ENCODE results near the gene ARF5.

DNA sequence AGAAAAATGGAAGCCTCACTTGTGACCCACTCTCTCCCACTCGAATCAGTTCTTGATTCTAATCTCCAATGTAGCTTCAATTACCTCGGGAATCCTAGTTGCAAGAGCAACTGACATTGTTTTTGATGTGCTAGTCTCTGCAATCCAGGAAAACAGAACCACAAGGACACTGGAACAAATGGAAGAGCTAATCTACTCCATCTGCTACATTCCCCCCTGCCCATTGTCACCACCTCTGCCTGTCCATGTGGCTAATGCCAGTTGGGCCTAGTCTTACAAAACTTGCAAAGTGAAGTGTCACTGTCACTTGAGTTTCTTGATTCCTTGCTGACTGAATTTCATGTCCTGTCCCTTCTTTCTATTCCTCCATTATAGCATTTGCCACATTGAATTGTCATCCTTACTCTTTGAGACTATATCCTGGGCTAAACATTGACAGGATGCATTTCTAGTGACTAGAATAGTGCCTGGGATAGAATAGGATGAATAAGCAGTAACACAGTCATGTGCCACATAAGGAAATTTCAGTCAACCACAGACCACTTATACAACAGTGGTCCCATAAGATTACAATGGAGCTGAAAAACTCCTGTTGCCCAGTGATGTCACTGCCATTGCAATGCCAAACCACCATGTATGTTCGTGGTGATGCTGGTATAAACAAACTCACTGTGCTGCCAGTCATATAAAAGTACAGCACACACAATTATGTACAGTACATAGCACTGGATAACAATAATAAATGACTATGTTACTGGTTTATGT lies 16.3 kb upstream of the ARF5 start:
- TF ChIP-seq, protein P1, sequence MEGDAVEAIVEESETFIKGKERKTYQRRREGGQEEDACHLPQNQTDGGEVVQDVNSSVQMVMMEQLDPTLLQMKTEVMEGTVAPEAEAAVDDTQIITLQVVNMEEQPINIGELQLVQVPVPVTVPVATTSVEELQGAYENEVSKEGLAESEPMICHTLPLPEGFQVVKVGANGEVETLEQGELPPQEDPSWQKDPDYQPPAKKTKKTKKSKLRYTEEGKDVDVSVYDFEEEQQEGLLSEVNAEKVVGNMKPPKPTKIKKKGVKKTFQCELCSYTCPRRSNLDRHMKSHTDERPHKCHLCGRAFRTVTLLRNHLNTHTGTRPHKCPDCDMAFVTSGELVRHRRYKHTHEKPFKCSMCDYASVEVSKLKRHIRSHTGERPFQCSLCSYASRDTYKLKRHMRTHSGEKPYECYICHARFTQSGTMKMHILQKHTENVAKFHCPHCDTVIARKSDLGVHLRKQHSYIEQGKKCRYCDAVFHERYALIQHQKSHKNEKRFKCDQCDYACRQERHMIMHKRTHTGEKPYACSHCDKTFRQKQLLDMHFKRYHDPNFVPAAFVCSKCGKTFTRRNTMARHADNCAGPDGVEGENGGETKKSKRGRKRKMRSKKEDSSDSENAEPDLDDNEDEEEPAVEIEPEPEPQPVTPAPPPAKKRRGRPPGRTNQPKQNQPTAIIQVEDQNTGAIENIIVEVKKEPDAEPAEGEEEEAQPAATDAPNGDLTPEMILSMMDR (IDR thresholded peaks at IDR 0.05) = no peak
- TF ChIP-seq POLR2A (IDR thresholded peaks at IDR 0.05) = no peak
